ENCODE data around the gene ADAMTSL5.

DNA sequence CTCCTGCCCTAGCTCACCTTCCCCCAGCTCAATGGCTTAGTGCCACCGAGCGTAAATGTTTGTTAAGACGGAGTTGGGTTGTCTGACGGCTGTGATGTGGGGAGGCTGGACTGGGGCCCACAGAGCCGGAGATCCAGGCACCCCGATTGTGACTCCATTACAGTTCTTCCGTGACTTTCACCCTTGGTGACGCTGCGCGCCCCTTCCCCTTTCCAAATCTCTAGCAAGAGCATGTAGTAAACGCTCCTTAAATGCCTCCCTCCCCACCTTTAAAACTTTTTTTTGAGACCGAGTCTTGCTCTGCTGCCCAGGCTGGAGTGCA, 21.0 kb downstream of the ADAMTSL5 start:
- no peak for TF ChIP-seq EP300 (IDR thresholded peaks at IDR 0.05)
- TF ChIP-seq, protein P1, sequence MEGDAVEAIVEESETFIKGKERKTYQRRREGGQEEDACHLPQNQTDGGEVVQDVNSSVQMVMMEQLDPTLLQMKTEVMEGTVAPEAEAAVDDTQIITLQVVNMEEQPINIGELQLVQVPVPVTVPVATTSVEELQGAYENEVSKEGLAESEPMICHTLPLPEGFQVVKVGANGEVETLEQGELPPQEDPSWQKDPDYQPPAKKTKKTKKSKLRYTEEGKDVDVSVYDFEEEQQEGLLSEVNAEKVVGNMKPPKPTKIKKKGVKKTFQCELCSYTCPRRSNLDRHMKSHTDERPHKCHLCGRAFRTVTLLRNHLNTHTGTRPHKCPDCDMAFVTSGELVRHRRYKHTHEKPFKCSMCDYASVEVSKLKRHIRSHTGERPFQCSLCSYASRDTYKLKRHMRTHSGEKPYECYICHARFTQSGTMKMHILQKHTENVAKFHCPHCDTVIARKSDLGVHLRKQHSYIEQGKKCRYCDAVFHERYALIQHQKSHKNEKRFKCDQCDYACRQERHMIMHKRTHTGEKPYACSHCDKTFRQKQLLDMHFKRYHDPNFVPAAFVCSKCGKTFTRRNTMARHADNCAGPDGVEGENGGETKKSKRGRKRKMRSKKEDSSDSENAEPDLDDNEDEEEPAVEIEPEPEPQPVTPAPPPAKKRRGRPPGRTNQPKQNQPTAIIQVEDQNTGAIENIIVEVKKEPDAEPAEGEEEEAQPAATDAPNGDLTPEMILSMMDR (IDR thresholded peaks at IDR 0.05), result no peak

Data from stomach (tissue), 4 donors.